CD4-positive, alpha-beta memory T cell (primary cell): ENCODE measurements around the gene TMPRSS11D. TPM values are rescaled to one million over a fixed set of nuclear protein-coding genes. Genes with fewer than 3 reads are reported as not detected.

Source experiments
- CTCF ChIA-PET: fragments of 350-600 bp; sonication (Branson Sonifier 250); formaldehyde crosslinking; loops from one replicate; lab custom pipeline; 2021; ENCODE audit warnings: inconsistent platforms; ENCODE audit not compliant: partially characterized antibody; lab: Charles Lee
- POLR2A ChIA-PET: fragments of 350-600 bp; sonication (Branson Sonifier 250); formaldehyde crosslinking; loops from one replicate; lab custom pipeline; 2021; ENCODE audit not compliant: partially characterized antibody; lab: Charles Lee
- DNase-seq, 5 donors: peaks; one replicate each; pipeline versions ENCODE4 v3.0.0 to v3.0.0-alpha.2; 2020 to 2022; ENCODE audit warnings: mixed read lengths in 1 of 5
- H3K27ac ChIP-seq: one replicate; pipeline ENCODE4 v1.7.0; 2013; ENCODE audit warnings: low read depth, low read length
- H3K27me3 ChIP-seq: 2 replicates; pipeline ENCODE4 v1.7.0; 2013; ENCODE audit warnings: mild to moderate bottlenecking, low read length, moderate library complexity; ENCODE audit not compliant: insufficient read depth
- H3K36me3 ChIP-seq: 2 replicates; pipeline ENCODE4 v1.7.0; 2013; ENCODE audit warnings: mild to moderate bottlenecking, low read length, moderate library complexity; ENCODE audit not compliant: insufficient read depth
- H3K4me1 ChIP-seq: 2 replicates; pipeline ENCODE4 v1.7.0; 2013; ENCODE audit warnings: mild to moderate bottlenecking, low read length, moderate library complexity; ENCODE audit not compliant: insufficient read depth
- H3K4me3 ChIP-seq, 2 donors: one replicate each; pipeline ENCODE4 v1.7.0; 2013; ENCODE audit warnings: low read length in 2 of 2, mild to moderate bottlenecking in 1 of 2
- H3K9me3 ChIP-seq, 2 donors: one replicate each; pipeline ENCODE4 v1.7.0; 2013; ENCODE audit warnings: low read length in 2 of 2, control low read depth in 1 of 2; ENCODE audit not compliant: control insufficient read depth in 1 of 2
- H3K27ac Mint-ChIP-seq, 7 donors: one replicate each; pipeline ENCODE4 v1.8.0; 2020 to 2021; ENCODE audit warnings: mixed read lengths in 7 of 7, mild to moderate bottlenecking in 6 of 7, inconsistent platforms in 3 of 7, moderate library complexity in 3 of 7
- H3K27me3 Mint-ChIP-seq, 2 donors: one replicate each; pipeline ENCODE4 v1.8.0; 2020 to 2021; ENCODE audit warnings: mixed read lengths in 2 of 2
- H3K36me3 Mint-ChIP-seq, 2 donors: one replicate each; pipeline ENCODE4 v1.8.0; 2020 to 2021; ENCODE audit warnings: mixed read lengths in 2 of 2, inconsistent platforms in 1 of 2, mild to moderate bottlenecking in 1 of 2
- H3K4me1 Mint-ChIP-seq, 4 donors: one replicate each; pipeline ENCODE4 v1.8.0; 2020 to 2021; ENCODE audit warnings: mixed read lengths in 4 of 4, mild to moderate bottlenecking in 1 of 4
- H3K4me3 Mint-ChIP-seq, 8 donors: one replicate each; pipeline ENCODE4 v1.8.0; 2020 to 2021; ENCODE audit warnings: mixed read lengths in 8 of 8, mild to moderate bottlenecking in 7 of 8, moderate library complexity in 6 of 8, inconsistent platforms in 3 of 8
- H3K9me3 Mint-ChIP-seq, 8 donors: one replicate each; pipeline ENCODE4 v1.8.0; 2020 to 2021; ENCODE audit warnings: mixed read lengths in 8 of 8, mild to moderate bottlenecking in 5 of 8, inconsistent platforms in 3 of 8, moderate library complexity in 1 of 8
- intact Hi-C: fragments of 100-400 bp; cut with micrococcal nuclease; formaldehyde crosslinking; loops from one replicate; pipeline ENCODE4 v1.15.1; 2023
- polyA plus RNA-seq, 2 donors: library from polyadenylated mRNA; unstranded; fragments of 300-500 nt; fragmentation: Illumina TruSeq; gene quantifications; one replicate each; pipeline ENCODE4 v1.2.3, GENCODE V29; 2021
- total RNA-seq, 2 experiments: library from RNA; stranded (reverse); gene quantifications; one replicate each; pipeline ENCODE4 v1.2.3, GENCODE V29; 2021

Gene TMPRSS11D, protein sequence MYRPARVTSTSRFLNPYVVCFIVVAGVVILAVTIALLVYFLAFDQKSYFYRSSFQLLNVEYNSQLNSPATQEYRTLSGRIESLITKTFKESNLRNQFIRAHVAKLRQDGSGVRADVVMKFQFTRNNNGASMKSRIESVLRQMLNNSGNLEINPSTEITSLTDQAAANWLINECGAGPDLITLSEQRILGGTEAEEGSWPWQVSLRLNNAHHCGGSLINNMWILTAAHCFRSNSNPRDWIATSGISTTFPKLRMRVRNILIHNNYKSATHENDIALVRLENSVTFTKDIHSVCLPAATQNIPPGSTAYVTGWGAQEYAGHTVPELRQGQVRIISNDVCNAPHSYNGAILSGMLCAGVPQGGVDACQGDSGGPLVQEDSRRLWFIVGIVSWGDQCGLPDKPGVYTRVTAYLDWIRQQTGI
- total RNA-seq (not detected), polyA plus RNA-seq (not detected)

DNA sequence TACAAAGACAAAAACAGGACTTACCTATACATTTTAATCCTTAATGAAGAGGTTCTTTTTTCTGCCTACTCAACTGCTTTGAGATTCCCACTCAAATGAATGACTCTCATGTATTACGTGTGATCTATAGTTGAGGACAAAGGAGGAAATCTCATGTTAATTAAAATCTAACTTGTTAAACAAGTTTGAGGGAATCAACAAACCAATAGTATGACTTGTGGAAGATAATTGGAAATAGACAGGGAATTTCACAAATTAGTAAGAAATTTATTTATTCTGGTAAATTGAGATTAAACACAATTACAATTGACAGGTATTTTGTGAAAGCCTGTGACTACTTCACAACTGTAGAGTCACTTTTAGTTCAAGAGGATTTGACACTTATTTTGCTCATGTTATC, at the start of gene TMPRSS11D:
TSS of gene TMPRSS11D (minus strand) at position 101 of the 400 bp plus-strand sequence. CDS start at position 32, 69 bp downstream.
- peaks cover 0 to 7% (median 0%) of the 10 kb centered on the region in 8 donors for H3K9me3 Mint-ChIP-seq
- Histone ChIP-seq H3K9me3 (no peaks in the 10 kb centered on the region), H3K27ac (no peak within 1 kb of the TSS), H3K4me3 (no peak within 1 kb of the TSS), H3K36me3 (no peaks in the 10 kb centered on the region), H3K27me3 (no peaks in the 10 kb centered on the region), H3K4me1 (no peaks in the 10 kb centered on the region)
- peaks cover 2 to 3% of the 10 kb centered on the region in 2 donors for H3K27me3 Mint-ChIP-seq
- no peaks in the 10 kb centered on the region for H3K36me3 Mint-ChIP-seq
- POLR2A ChIA-PET = no interaction called here
- DNase-seq = no peak
- intact Hi-C loops = no loop called here
- CTCF ChIA-PET = no interaction called here
- H3K4me3 Mint-ChIP-seq = no peak within 1 kb of the TSS
- H3K27ac Mint-ChIP-seq = no peak within 1 kb of the TSS
- no peaks in the 10 kb centered on the region for H3K4me1 Mint-ChIP-seq

DNA sequence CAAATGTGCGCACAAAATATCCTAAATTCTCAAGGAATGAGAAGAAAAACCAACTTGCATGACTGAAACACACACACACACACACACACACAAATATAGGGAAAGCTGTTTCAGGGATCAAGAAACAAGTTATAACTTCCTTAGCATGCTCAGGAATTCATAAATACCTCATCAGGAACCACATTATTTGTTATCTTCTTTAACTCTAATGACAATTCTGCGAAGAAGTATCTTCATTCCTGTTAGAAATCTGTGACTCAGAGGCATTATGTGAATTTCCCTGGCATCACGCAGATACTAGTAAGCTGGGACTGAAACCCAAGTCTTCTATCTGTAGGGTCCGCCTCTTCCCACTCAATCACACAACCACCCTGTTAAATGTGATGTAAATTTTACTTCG, 49.2 kb upstream of the TMPRSS11D start:
- no peak for DNase-seq
- no peaks in the 10 kb centered on the region for H3K36me3 ChIP-seq
- ChIA-PET POLR2A (no interaction called here), CTCF (no interaction called here)
- H3K27me3 ChIP-seq = no peaks in the 10 kb centered on the region
- peaks cover 6 to 7% of the 10 kb centered on the region in 2 donors for H3K27me3 Mint-ChIP-seq
- no peak overlapping the region for H3K4me3 Mint-ChIP-seq
- no peaks in the 10 kb centered on the region for H3K9me3 ChIP-seq
- no peaks in the 10 kb centered on the region for H3K4me1 ChIP-seq
- no peak overlapping the region for H3K4me3 ChIP-seq
- H3K27ac Mint-ChIP-seq = no peak overlapping the region
- intact Hi-C loops = no loop called here
- H3K9me3 Mint-ChIP-seq = peaks cover 0 to 1% (median 0%) of the 10 kb centered on the region in 8 donors
- no peaks in the 10 kb centered on the region for H3K36me3 Mint-ChIP-seq
- no peak overlapping the region for H3K27ac ChIP-seq
- no peaks in the 10 kb centered on the region for H3K4me1 Mint-ChIP-seq

DNA sequence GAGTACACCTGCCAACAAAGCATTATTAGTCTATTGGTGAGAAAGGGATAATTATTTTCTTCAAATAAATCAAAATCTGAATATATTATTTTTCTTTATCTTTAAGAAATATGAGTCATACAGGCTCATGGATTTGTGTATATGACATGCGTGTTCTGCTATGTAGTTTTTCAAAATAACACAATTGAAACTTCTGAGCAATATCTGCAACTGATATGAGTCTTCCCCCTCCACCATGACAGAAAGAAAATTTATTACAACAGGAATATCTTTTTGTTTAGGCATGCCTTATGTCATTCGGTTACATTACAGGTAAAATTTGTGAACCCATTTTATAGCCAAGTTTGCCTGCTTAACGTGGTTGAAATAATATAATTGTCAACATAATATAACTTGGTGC, 47.5 kb upstream of the TMPRSS11D start:
- Histone ChIP-seq H3K36me3 (no peaks in the 10 kb centered on the region), H3K4me1 (no peaks in the 10 kb centered on the region), H3K27me3 (no peaks in the 10 kb centered on the region), H3K4me3 (no peak overlapping the region), H3K27ac (no peak overlapping the region), H3K9me3 (no peaks in the 10 kb centered on the region)
- POLR2A ChIA-PET = no interaction called here
- CTCF ChIA-PET = no interaction called here
- Mint-ChIP-seq H3K27ac (no peak overlapping the region), H3K4me1 (no peaks in the 10 kb centered on the region), H3K4me3 (no peak overlapping the region), H3K9me3 (peaks cover 0 to 1% (median 0%) of the 10 kb centered on the region in 8 donors), H3K27me3 (peaks cover 7% of the 10 kb centered on the region in 2 donors), H3K36me3 (no peaks in the 10 kb centered on the region)
- intact Hi-C loops = no loop called here
- no peak for DNase-seq

DNA sequence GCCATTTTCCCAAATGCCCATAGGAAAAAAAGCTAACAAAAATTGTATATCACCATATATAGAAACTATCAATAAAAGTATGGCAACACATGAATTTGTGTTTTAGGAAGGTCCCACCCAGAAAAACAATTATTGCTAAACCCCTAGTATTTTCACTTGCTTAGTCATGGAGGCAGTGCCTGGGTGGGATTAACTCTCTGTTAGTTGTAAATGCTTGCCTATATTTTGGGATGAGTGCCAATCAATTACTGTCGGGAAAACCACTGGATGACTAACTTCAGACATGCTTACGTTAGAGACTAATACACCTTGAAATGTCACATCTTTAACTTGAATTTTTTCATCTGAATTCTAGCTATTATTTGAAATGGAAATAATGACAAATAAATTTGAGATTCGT, 45.6 kb upstream of the TMPRSS11D start:
- Mint-ChIP-seq H3K27me3 (peaks cover 4 to 8% of the 10 kb centered on the region in 2 donors), H3K4me1 (no peaks in the 10 kb centered on the region), H3K9me3 (peaks cover 0 to 3% (median 0%) of the 10 kb centered on the region in 8 donors), H3K4me3 (no peak overlapping the region), H3K36me3 (no peaks in the 10 kb centered on the region), H3K27ac (no peak overlapping the region)
- CTCF ChIA-PET = no interaction called here
- no peak for DNase-seq
- intact Hi-C loops = no loop called here
- Histone ChIP-seq H3K36me3 (no peaks in the 10 kb centered on the region), H3K4me1 (no peaks in the 10 kb centered on the region), H3K27ac (no peak overlapping the region), H3K9me3 (no peaks in the 10 kb centered on the region), H3K4me3 (no peak overlapping the region), H3K27me3 (no peaks in the 10 kb centered on the region)
- POLR2A ChIA-PET = no interaction called here

DNA sequence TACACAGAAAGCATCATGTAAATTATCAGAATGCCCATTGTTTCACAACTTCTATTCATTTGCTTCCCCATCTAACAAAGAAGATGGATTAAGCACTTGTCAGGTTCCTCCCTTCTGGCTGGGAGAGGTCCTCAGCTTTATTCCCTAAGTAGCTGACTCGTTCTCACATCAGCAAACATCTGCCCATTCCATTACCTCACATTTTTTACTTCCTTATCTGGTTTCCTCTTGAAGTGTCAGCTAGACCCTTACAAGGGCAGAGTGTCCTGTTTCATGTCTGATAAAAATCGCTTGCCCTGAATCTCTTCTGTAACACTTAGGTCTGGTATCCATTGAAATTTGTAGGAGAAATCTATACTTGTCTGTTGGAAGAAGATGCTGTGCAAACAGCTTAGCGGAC, 44.7 kb upstream of the TMPRSS11D start:
- POLR2A ChIA-PET = no interaction called here
- no peak overlapping the region for H3K27ac Mint-ChIP-seq
- peaks cover 3 to 8% of the 10 kb centered on the region in 2 donors for H3K27me3 Mint-ChIP-seq
- no peaks in the 10 kb centered on the region for H3K4me1 Mint-ChIP-seq
- CTCF ChIA-PET = no interaction called here
- Histone ChIP-seq H3K4me1 (no peaks in the 10 kb centered on the region), H3K9me3 (no peaks in the 10 kb centered on the region), H3K36me3 (no peaks in the 10 kb centered on the region), H3K27me3 (no peaks in the 10 kb centered on the region), H3K27ac (no peak overlapping the region), H3K4me3 (no peak overlapping the region)
- intact Hi-C loops = no loop called here
- DNase-seq = no peak
- no peaks in the 10 kb centered on the region for H3K36me3 Mint-ChIP-seq
- peaks cover 0 to 7% (median 0%) of the 10 kb centered on the region in 8 donors for H3K9me3 Mint-ChIP-seq
- no peak overlapping the region for H3K4me3 Mint-ChIP-seq

DNA sequence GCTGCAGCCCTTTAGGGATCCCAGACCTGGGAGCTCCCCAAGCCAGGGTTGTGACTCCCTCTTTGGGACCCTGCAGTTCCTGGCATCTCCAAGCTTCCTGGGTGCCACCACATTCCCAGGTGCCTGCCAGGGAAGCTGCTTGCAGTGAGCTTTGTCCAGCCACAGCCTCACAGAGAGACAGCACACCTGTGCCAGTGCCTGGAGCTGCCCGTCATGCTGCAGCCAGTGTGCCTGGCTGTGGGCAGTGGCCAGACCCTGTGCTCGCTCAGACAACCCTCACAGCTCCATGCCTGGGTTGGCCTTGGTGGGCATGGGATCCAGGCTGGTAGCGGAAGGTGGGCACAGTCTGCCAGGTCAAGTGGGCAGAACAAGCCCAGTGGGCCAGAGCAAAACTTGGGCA, 43.4 kb upstream of the TMPRSS11D start:
- POLR2A ChIA-PET = no interaction called here
- Histone ChIP-seq H3K4me3 (no peak overlapping the region), H3K36me3 (no peaks in the 10 kb centered on the region), H3K9me3 (no peaks in the 10 kb centered on the region), H3K27me3 (no peaks in the 10 kb centered on the region), H3K4me1 (no peaks in the 10 kb centered on the region), H3K27ac (no peak overlapping the region)
- DNase-seq = no peak
- Mint-ChIP-seq H3K4me3 (no peak overlapping the region), H3K9me3 (peaks cover 0 to 7% (median under 1%) of the 10 kb centered on the region in 8 donors), H3K27me3 (peaks cover 3 to 8% of the 10 kb centered on the region in 2 donors), H3K36me3 (no peaks in the 10 kb centered on the region), H3K27ac (no peak overlapping the region), H3K4me1 (no peaks in the 10 kb centered on the region)
- intact Hi-C loops = no loop called here
- CTCF ChIA-PET = interaction anchor here (1.7 kb wide), 1 partner anchor 12 kb away, joined by 5 read pairs; no protein-coding TSS in a partner anchor

DNA sequence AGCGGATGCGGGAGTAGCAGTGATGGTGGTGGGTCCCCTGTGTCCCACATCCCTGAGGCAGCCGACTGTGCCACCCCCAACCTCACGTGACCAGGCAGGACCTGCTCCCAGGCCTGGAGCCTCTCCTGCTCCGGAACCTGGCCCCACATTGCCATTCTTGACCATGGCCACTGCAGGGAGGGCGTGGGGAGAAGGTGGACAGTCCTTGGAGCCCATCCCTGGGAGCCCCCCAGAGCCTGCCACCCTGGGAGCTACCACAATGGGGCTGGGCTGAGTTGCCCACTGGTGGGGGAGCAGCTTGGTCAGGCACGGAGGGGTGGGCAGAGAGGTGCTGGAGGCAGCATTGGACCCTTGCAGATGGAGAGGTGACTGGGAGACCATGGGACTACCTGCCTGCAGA, 42.7 kb upstream of the TMPRSS11D start:
- H3K36me3 ChIP-seq = no peaks in the 10 kb centered on the region
- intact Hi-C loops = no loop called here
- H3K9me3 ChIP-seq = no peaks in the 10 kb centered on the region
- no peak overlapping the region for H3K27ac ChIP-seq
- Mint-ChIP-seq H3K27me3 (peaks cover 3 to 8% of the 10 kb centered on the region in 2 donors), H3K27ac (no peak overlapping the region), H3K4me3 (no peak overlapping the region), H3K4me1 (no peaks in the 10 kb centered on the region), H3K9me3 (peaks cover 0 to 7% (median under 1%) of the 10 kb centered on the region in 8 donors), H3K36me3 (no peaks in the 10 kb centered on the region)
- no peaks in the 10 kb centered on the region for H3K27me3 ChIP-seq
- ChIA-PET CTCF (interaction anchor here (1.7 kb wide), 1 partner anchor 11 kb away, joined by 5 read pairs; no protein-coding TSS in a partner anchor), POLR2A (no interaction called here)
- no peak overlapping the region for H3K4me3 ChIP-seq
- H3K4me1 ChIP-seq = no peaks in the 10 kb centered on the region
- peak in 1 of 5 donors; percentile 31 for DNase-seq
